HepG2 (cell line): ENCODE data around the gene SSR2. TPM values are rescaled to one million over a fixed set of nuclear protein-coding genes. Genes with fewer than 3 reads are reported as not detected.

ENCODE experiments used
- BORCS8-MEF2B ChIP-seq: sonication (generic); formaldehyde crosslinking; IDR thresholded peaks from 2 replicates; pipeline ENCODE4 v1.8.0; 2022; ENCODE audit warnings: mild to moderate bottlenecking, missing genetic modification reagents
- EP300 ChIP-seq, 3 experiments: sonication (generic) in 1 of 3; formaldehyde crosslinking in 1 of 3; IDR thresholded peaks; 2 replicates each; pipeline versions ENCODE4 v1.5.1 to v1.6.1; 2011 to 2020; ENCODE audit warnings: low read depth in 2 of 3, low read length in 2 of 3, borderline replicate concordance in 1 of 3, improper control_type of control experiment in 1 of 3, mild to moderate bottlenecking in 1 of 3, missing genetic modification reagents in 1 of 3, moderate library complexity in 1 of 3
- KLF16 ChIP-seq, 2 experiments: sonication (generic) in 1 of 2; formaldehyde crosslinking in 1 of 2; IDR thresholded peaks; 2 replicates each; pipeline versions ENCODE4 v1.6.1 to v1.8.0; 2016 to 2023; ENCODE audit warnings: missing genetic modification reagents in 2 of 2, missing compliant biosample characterization in 1 of 2
- MEIS1 ChIP-seq: sonication (generic); formaldehyde crosslinking; IDR thresholded peaks from 2 replicates; pipeline ENCODE4 v1.9.0; 2021; ENCODE audit warnings: mild to moderate bottlenecking, missing genetic modification reagents, moderate library complexity, borderline replicate concordance
- MLLT10 ChIP-seq: sonication (generic); formaldehyde crosslinking; IDR thresholded peaks from 2 replicates; pipeline ENCODE4 v1.4.0; 2020; ENCODE audit warnings: missing genetic modification reagents
- NFE2L2 ChIP-seq: fragments of 150-350 bp; IDR thresholded peaks from 2 replicates; pipeline ENCODE4 v1.6.1; 2014; ENCODE audit warnings: low read length
- ONECUT2 ChIP-seq: sonication (generic); formaldehyde crosslinking; IDR thresholded peaks from 2 replicates; pipeline ENCODE4 v1.4.0; 2020; ENCODE audit warnings: missing genetic modification reagents
- SNAI1 ChIP-seq: sonication (generic); formaldehyde crosslinking; IDR thresholded peaks from 2 replicates; pipeline ENCODE4 v1.5.0; 2020; ENCODE audit warnings: mild to moderate bottlenecking, missing genetic modification reagents, borderline replicate concordance
- ZBTB1 ChIP-seq: sonication (generic); formaldehyde crosslinking; IDR thresholded peaks from 2 replicates; pipeline ENCODE4 v1.4.0; 2020; ENCODE audit warnings: missing genetic modification reagents, borderline replicate concordance
- ZFYVE20 ChIP-seq: sonication (generic); formaldehyde crosslinking; IDR thresholded peaks from 2 replicates; pipeline ENCODE4 v1.8.0; 2023; ENCODE audit warnings: low read depth, mild to moderate bottlenecking, moderate library complexity, missing genetic modification reagents, borderline replicate concordance
- ZMAT3 ChIP-seq: sonication (generic); formaldehyde crosslinking; conservative IDR thresholded peaks from 2 replicates; pipeline ENCODE4 v1.7.0; 2021; ENCODE audit warnings: missing genetic modification reagents
- ZNF180 ChIP-seq: sonication (generic); formaldehyde crosslinking; IDR thresholded peaks from 2 replicates; pipeline ENCODE4 v1.4.0; 2020; ENCODE audit warnings: low read depth, missing genetic modification reagents, borderline replicate concordance
- ZNF44 ChIP-seq: sonication (generic); formaldehyde crosslinking; IDR thresholded peaks from 2 replicates; pipeline ENCODE4 v1.5.1; 2020; ENCODE audit warnings: mild to moderate bottlenecking, missing genetic modification reagents
- ZNF543 ChIP-seq: sonication (generic); formaldehyde crosslinking; IDR thresholded peaks from 2 replicates; pipeline ENCODE4 v1.4.0; 2020; ENCODE audit warnings: mild to moderate bottlenecking, missing genetic modification reagents
- polyA plus RNA-seq, 8 experiments: library from polyadenylated mRNA; depleted of rRNA in 3 of 8; stranded (reverse) in 7 of 8; unstranded in 1 of 8; fragments of >200 nt; fragmentation: Illumina TruSeq in 4 of 8; extraction: Trizol in 4 of 8; gene quantifications; 2 replicates each; pipeline versions ENCODE4 v1.2.1 to v1.2.3, GENCODE V29; 2011 to 2016; ENCODE audit warnings: low read depth in 4 of 8, missing spikeins in 1 of 8, mixed read lengths in 1 of 8; ENCODE audit not compliant: insufficient read depth in 1 of 8
- total RNA-seq, 5 experiments: library from RNA; depleted of rRNA; stranded (reverse); fragments of >200 nt; fragmentation: Illumina TruSeq; extraction: Trizol; gene quantifications; 2 replicates each; pipeline ENCODE4 v1.2.3, GENCODE V29; 2016; ENCODE audit warnings: low read depth in 1 of 5
- TF ChIP-seq, protein P1 (sequence below): sonication (generic); formaldehyde crosslinking; IDR thresholded peaks from 2 replicates; pipeline ENCODE4 v1.4.0; 2020; ENCODE audit warnings: low read depth, mild to moderate bottlenecking, missing genetic modification reagents
- TF ChIP-seq, protein P2 (sequence below): sonication (generic); formaldehyde crosslinking; IDR thresholded peaks from 2 replicates; pipeline ENCODE4 v1.4.0; 2020; ENCODE audit warnings: missing genetic modification reagents
- TF ChIP-seq, protein P3 (sequence below): IDR thresholded peaks from 2 replicates; pipeline ENCODE4 v1.6.1; 2016
- TF ChIP-seq, protein P4 (sequence below): sonication (generic); formaldehyde crosslinking; IDR thresholded peaks from 2 replicates; pipeline ENCODE4 v1.8.0; 2022; ENCODE audit warnings: missing genetic modification reagents, mild to moderate bottlenecking, moderate library complexity, borderline replicate concordance
- TF ChIP-seq, protein P5 (sequence below): conservative IDR thresholded peaks from 2 replicates; pipeline ENCODE4 v1.6.1; 2018; ENCODE audit warnings: missing genetic modification reagents

The SSR2 gene
- total and polyA plus RNA-seq, 2 of the 13 experiments (the other 11 are each of a cell fraction or from before 2014, with no cell fraction given) = 284 to 461 TPM

DNA sequence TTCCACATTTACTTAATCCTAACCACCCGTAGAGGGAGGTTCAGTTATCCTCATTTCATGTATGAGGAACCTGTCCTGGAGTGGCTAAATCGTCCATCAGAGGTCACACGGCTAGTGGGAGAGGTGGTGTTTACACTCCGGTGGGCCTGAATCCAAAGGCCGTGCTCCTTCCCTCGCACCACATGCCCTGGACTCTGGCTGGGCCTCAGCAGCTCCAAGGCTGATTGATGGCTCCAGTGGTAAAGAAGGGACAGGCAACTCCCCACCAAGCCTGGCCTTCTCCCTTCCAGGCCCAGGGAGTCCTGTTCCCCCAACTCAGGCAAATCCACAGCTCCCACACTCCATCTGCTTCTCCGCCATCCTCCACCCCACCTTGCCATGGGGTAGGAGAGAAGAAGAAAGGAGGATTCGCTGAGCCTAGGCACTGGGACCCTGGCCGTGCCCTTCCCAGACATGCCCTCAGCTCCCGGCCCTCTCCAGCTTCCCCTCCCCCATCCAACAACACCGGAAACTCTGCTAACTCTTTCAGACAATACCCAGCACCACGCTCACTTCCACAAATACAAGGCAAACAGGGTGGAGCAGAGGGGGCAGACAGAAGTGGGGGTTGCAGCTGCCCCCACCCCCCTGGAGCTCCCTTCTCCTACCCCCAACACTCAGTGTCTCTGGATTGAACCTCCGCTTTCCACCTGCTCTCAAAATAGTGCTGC lies 53.3 kb downstream of the SSR2 start (continued):
- no peak for TF ChIP-seq ZNF180
- TF ChIP-seq BORCS8-MEF2B (CRISPR knock-in tag) = peak; percentile 63; the same call in 1 of the 2 replicates
- TF ChIP-seq MEIS1 (CRISPR knock-in tag) = peak; percentile 84; the same call in 1 of the 2 replicates
- TF ChIP-seq, protein P1, sequence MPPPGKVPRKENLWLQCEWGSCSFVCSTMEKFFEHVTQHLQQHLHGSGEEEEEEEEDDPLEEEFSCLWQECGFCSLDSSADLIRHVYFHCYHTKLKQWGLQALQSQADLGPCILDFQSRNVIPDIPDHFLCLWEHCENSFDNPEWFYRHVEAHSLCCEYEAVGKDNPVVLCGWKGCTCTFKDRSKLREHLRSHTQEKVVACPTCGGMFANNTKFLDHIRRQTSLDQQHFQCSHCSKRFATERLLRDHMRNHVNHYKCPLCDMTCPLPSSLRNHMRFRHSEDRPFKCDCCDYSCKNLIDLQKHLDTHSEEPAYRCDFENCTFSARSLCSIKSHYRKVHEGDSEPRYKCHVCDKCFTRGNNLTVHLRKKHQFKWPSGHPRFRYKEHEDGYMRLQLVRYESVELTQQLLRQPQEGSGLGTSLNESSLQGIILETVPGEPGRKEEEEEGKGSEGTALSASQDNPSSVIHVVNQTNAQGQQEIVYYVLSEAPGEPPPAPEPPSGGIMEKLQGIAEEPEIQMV (CRISPR knock-in tag) = peak; percentile 28; the same call in 1 of the 2 replicates
- TF ChIP-seq, protein P2, sequence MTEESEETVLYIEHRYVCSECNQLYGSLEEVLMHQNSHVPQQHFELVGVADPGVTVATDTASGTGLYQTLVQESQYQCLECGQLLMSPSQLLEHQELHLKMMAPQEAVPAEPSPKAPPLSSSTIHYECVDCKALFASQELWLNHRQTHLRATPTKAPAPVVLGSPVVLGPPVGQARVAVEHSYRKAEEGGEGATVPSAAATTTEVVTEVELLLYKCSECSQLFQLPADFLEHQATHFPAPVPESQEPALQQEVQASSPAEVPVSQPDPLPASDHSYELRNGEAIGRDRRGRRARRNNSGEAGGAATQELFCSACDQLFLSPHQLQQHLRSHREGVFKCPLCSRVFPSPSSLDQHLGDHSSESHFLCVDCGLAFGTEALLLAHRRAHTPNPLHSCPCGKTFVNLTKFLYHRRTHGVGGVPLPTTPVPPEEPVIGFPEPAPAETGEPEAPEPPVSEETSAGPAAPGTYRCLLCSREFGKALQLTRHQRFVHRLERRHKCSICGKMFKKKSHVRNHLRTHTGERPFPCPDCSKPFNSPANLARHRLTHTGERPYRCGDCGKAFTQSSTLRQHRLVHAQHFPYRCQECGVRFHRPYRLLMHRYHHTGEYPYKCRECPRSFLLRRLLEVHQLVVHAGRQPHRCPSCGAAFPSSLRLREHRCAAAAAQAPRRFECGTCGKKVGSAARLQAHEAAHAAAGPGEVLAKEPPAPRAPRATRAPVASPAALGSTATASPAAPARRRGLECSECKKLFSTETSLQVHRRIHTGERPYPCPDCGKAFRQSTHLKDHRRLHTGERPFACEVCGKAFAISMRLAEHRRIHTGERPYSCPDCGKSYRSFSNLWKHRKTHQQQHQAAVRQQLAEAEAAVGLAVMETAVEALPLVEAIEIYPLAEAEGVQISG = peak; percentile 67
- TF ChIP-seq KLF16 (CRISPR knock-in tag; IDR thresholded peaks at IDR 0.05) = no peak
- TF ChIP-seq EP300 (IDR thresholded peaks at IDR 0.05; ENCODE audit: low read depth in 2 of 2, low read length in 2 of 2) = peak in 1 of 2 experiments; percentile 53; a peak in 1 of 4 replicates
- no peak for TF ChIP-seq EP300 (CRISPR knock-in tag; IDR thresholded peaks at IDR 0.05; ENCODE audit: borderline replicate concordance)
- TF ChIP-seq ZNF44 = no peak; the same call in 1 of the 2 replicates
- TF ChIP-seq, protein P3, sequence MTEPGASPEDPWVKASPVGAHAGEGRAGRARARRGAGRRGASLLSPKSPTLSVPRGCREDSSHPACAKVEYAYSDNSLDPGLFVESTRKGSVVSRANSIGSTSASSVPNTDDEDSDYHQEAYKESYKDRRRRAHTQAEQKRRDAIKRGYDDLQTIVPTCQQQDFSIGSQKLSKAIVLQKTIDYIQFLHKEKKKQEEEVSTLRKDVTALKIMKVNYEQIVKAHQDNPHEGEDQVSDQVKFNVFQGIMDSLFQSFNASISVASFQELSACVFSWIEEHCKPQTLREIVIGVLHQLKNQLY (CRISPR knock-in tag) = peak; percentile 74; the same call in 1 of the 2 replicates
- TF ChIP-seq, protein P4, sequence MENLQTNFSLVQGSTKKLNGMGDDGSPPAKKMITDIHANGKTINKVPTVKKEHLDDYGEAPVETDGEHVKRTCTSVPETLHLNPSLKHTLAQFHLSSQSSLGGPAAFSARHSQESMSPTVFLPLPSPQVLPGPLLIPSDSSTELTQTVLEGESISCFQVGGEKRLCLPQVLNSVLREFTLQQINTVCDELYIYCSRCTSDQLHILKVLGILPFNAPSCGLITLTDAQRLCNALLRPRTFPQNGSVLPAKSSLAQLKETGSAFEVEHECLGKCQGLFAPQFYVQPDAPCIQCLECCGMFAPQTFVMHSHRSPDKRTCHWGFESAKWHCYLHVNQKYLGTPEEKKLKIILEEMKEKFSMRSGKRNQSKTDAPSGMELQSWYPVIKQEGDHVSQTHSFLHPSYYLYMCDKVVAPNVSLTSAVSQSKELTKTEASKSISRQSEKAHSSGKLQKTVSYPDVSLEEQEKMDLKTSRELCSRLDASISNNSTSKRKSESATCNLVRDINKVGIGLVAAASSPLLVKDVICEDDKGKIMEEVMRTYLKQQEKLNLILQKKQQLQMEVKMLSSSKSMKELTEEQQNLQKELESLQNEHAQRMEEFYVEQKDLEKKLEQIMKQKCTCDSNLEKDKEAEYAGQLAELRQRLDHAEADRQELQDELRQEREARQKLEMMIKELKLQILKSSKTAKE (CRISPR knock-in tag) = no peak; the same call in 1 of the 2 replicates
- TF ChIP-seq, protein P5, sequence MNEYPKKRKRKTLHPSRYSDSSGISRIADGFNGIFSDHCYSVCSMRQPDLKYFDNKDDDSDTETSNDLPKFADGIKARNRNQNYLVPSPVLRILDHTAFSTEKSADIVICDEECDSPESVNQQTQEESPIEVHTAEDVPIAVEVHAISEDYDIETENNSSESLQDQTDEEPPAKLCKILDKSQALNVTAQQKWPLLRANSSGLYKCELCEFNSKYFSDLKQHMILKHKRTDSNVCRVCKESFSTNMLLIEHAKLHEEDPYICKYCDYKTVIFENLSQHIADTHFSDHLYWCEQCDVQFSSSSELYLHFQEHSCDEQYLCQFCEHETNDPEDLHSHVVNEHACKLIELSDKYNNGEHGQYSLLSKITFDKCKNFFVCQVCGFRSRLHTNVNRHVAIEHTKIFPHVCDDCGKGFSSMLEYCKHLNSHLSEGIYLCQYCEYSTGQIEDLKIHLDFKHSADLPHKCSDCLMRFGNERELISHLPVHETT (CRISPR knock-in tag) = peak; percentile 62; the same call in 1 of the 2 replicates
- no peak for TF ChIP-seq ZNF543 (CRISPR knock-in tag)
- TF ChIP-seq ONECUT2 (CRISPR knock-in tag) = no peak
- no peak for TF ChIP-seq ZBTB1 (CRISPR knock-in tag)
- peak; percentile 79; the same call in 1 of the 2 replicates for TF ChIP-seq ZMAT3
- no peak for TF ChIP-seq SNAI1 (CRISPR knock-in tag)
- no peak for TF ChIP-seq MLLT10 (CRISPR knock-in tag)
- TF ChIP-seq ZFYVE20 (CRISPR knock-in tag) = no peak
- TF ChIP-seq NFE2L2 = no peak
